H1 (cell line): Measurements from ENCODE around the gene ZNF689. TPM values are rescaled to one million over a fixed set of nuclear protein-coding genes. Genes with fewer than 3 reads are reported as not detected.

ENCODE experiments used
- CTCF ChIA-PET: fragments of 300-600 bp; sonication (Branson Sonifier 250); formaldehyde crosslinking; loops from one replicate; lab custom pipeline; 2021; ENCODE audit not compliant: partially characterized antibody; lab: Charles Lee
- POLR2A ChIA-PET: fragments of 300-600 bp; sonication (Branson Sonifier 250); formaldehyde crosslinking; loops from one replicate; lab custom pipeline; 2021; ENCODE audit warnings: inconsistent platforms; ENCODE audit not compliant: partially characterized antibody; lab: Charles Lee
- DNase-seq, 2 experiments: peaks; one replicate each; pipeline versions ENCODE4 v3.0.0 to v3.0.0-alpha.2; 2010 to 2022; ENCODE audit warnings: low spot score in 2 of 2, low read depth in 1 of 2, mixed read lengths in 1 of 2
- FAIRE-seq: peaks from 2 replicates; lab custom pipeline; 2011; peaks lifted over from hg19 to GRCh38; lab: Jason Lieb, UNC
- H2AFZ ChIP-seq: 2 replicates; pipeline ENCODE4 v1.8.1; 2012; ENCODE audit warnings: low read length, inconsistent platforms
- H2AK5ac ChIP-seq: 2 replicates; pipeline ENCODE4 v1.6.1; 2013; ENCODE audit warnings: low read depth, low read length
- H2BK120ac ChIP-seq: replicated peaks from 2 replicates; pipeline ENCODE3; 2013; ENCODE audit warnings: low read depth, low read length, inconsistent platforms
- H2BK12ac ChIP-seq: 2 replicates; pipeline ENCODE4 v1.6.1; 2013; ENCODE audit warnings: low read depth, low read length
- H2BK15ac ChIP-seq: 2 replicates; pipeline ENCODE4 v1.6.1; 2013; ENCODE audit warnings: low read length
- H2BK20ac ChIP-seq: 2 replicates; pipeline ENCODE4 v1.6.1; 2013; ENCODE audit warnings: low read length
- H2BK5ac ChIP-seq: 2 replicates; pipeline ENCODE4 v1.6.1; 2013; ENCODE audit warnings: low read depth, low read length
- H3K14ac ChIP-seq: 2 replicates; pipeline ENCODE4 v1.6.1; 2013; ENCODE audit warnings: inconsistent platforms; ENCODE audit not compliant: insufficient read length
- H3K18ac ChIP-seq: 2 replicates; pipeline ENCODE4 v1.6.1; 2013; ENCODE audit warnings: low read length; ENCODE audit errors: extremely low read depth
- H3K23ac ChIP-seq: 2 replicates; pipeline ENCODE4 v1.6.1; 2013; ENCODE audit warnings: inconsistent platforms; ENCODE audit not compliant: insufficient read length
- H3K23me2 ChIP-seq: 2 replicates; pipeline ENCODE4 v1.6.1; 2013; ENCODE audit warnings: low read depth, low read length
- H3K27ac ChIP-seq: 2 replicates; pipeline ENCODE4 v1.6.1; 2011; ENCODE audit warnings: low read depth, low read length, inconsistent platforms
- H3K27me3 ChIP-seq, 4 experiments: replicated peaks in 1 of 4; 1 replicate in 1 of 4; 2 replicates in 3 of 4; pipeline versions ENCODE4 v1.6.1 to v1.8.1; 2011 to 2013; ENCODE audit warnings: low read length in 3 of 4, mild to moderate bottlenecking in 3 of 4, inconsistent platforms in 2 of 4, mixed read lengths in 2 of 4, moderate library complexity in 1 of 4; ENCODE audit not compliant: control insufficient read depth in 3 of 4, insufficient read depth in 3 of 4; ENCODE audit errors: extremely low read depth in 1 of 4
- H3K36me3 ChIP-seq, 4 experiments: 2 replicates each; pipeline versions ENCODE4 v1.6.1 to v1.8.1; 2011 to 2013; ENCODE audit warnings: mild to moderate bottlenecking in 4 of 4, low read length in 3 of 4, moderate library complexity in 2 of 4, control low read depth in 1 of 4, inconsistent platforms in 1 of 4; ENCODE audit not compliant: insufficient read depth in 4 of 4, control insufficient read depth in 2 of 4
- H3K4ac ChIP-seq: replicated peaks from 2 replicates; pipeline ENCODE3; 2013; ENCODE audit warnings: low read length, low read depth, mixed read lengths, inconsistent platforms; ENCODE audit not compliant: insufficient read length
- H3K4me1 ChIP-seq, 4 experiments: replicated peaks in 1 of 4; 1 replicate in 1 of 4; 2 replicates in 3 of 4; pipeline versions ENCODE4 v1.6.1 to v1.8.1; 2011 to 2013; ENCODE audit warnings: low read length in 3 of 4, inconsistent platforms in 2 of 4, mixed read lengths in 1 of 4; ENCODE audit not compliant: insufficient read depth in 4 of 4, control insufficient read depth in 3 of 4
- H3K4me2 ChIP-seq, 2 experiments: 2 replicates each; pipeline versions ENCODE4 v1.6.1 to v1.8.1; 2011 to 2013; ENCODE audit warnings: low read depth in 2 of 2, low read length in 2 of 2, control low read depth in 1 of 2, inconsistent platforms in 1 of 2, mild to moderate bottlenecking in 1 of 2; ENCODE audit not compliant: insufficient read depth in 1 of 2
- H3K4me3 ChIP-seq, 4 experiments: fragments of 200-600, 300-600 bp in 1 of 4; sonication (generic), shearing (Covaris generic), sonication (Bioruptor Twin) in 1 of 4; 2 replicates each; pipeline versions ENCODE4 v1.5.1 to v1.8.1; 2011 to 2016; ENCODE audit warnings: low read length in 4 of 4, low read depth in 3 of 4, control low read depth in 2 of 4, inconsistent platforms in 2 of 4, mild to moderate bottlenecking in 2 of 4, mixed read lengths in 1 of 4, moderate library complexity in 1 of 4; ENCODE audit not compliant: insufficient read depth in 2 of 4; ENCODE audit errors: extremely low read depth in 1 of 4
- H3K56ac ChIP-seq: replicated peaks from 2 replicates; pipeline ENCODE3; 2013; ENCODE audit warnings: low read depth, mild to moderate bottlenecking, mixed read lengths, low read length, inconsistent platforms; ENCODE audit not compliant: insufficient read length
- H3K79me1 ChIP-seq: 2 replicates; pipeline ENCODE4 v1.6.1; 2013; ENCODE audit warnings: low read depth, low read length, control low read depth
- H3K79me2 ChIP-seq, 2 experiments: 2 replicates each; pipeline versions ENCODE4 v1.6.1 to v1.8.1; 2012 to 2013; ENCODE audit warnings: low read length in 2 of 2, mild to moderate bottlenecking in 2 of 2, inconsistent platforms in 1 of 2; ENCODE audit not compliant: insufficient read depth in 2 of 2, control insufficient read depth in 1 of 2
- H3K9ac ChIP-seq, 4 experiments: replicated peaks in 1 of 4; 1 replicate in 1 of 4; 2 replicates in 3 of 4; pipeline versions ENCODE4 v1.6.1 to v1.8.1; 2011 to 2013; ENCODE audit warnings: low read depth in 3 of 4, low read length in 3 of 4, control low read depth in 2 of 4, mild to moderate bottlenecking in 2 of 4, moderate library complexity in 2 of 4, inconsistent platforms in 1 of 4; ENCODE audit errors: extremely low read depth in 1 of 4
- H3K9me3 ChIP-seq, 2 experiments: 2 replicates each; pipeline versions ENCODE4 v1.6.1 to v1.8.1; 2012 to 2013; ENCODE audit warnings: mild to moderate bottlenecking in 2 of 2, moderate library complexity in 2 of 2, control low read depth in 1 of 2, inconsistent platforms in 1 of 2, low read depth in 1 of 2, low read length in 1 of 2, mixed read lengths in 1 of 2; ENCODE audit not compliant: insufficient read depth in 2 of 2
- H4K20me1 ChIP-seq, 2 experiments: replicated peaks in 1 of 2; 2 replicates each; pipeline versions ENCODE3 to v1.8.1; 2011 to 2013; ENCODE audit warnings: inconsistent platforms in 2 of 2, low read length in 2 of 2, mild to moderate bottlenecking in 1 of 2; ENCODE audit not compliant: insufficient read depth in 2 of 2, control insufficient read depth in 1 of 2
- H4K5ac ChIP-seq: 2 replicates; pipeline ENCODE4 v1.6.1; 2013; ENCODE audit warnings: low read length, low read depth, mixed read lengths, inconsistent platforms; ENCODE audit not compliant: insufficient read length
- H4K8ac ChIP-seq: 2 replicates; pipeline ENCODE4 v1.8.0; 2013; ENCODE audit warnings: mild to moderate bottlenecking, moderate library complexity, low read length, inconsistent platforms; ENCODE audit not compliant: insufficient read depth; ENCODE audit errors: extremely low read depth
- H4K91ac ChIP-seq: replicated peaks from 2 replicates; pipeline ENCODE3; 2013; ENCODE audit warnings: low read length, mixed read lengths, inconsistent platforms; ENCODE audit not compliant: insufficient read length
- BRCA1 ChIP-seq: IDR thresholded peaks from 2 replicates; pipeline ENCODE4 v1.6.1; 2012; ENCODE audit warnings: low read depth, low read length, improper control_type of control experiment
- CBX8 ChIP-seq: fragments of 300-800, 300-1000 bp; sonication (generic); IDR thresholded peaks from 2 replicates; pipeline ENCODE4 v1.7.1; 2016; ENCODE audit warnings: low read depth, low read length, borderline replicate concordance
- CEBPB ChIP-seq: IDR thresholded peaks from 2 replicates; pipeline ENCODE4 v1.6.1; 2012; ENCODE audit warnings: low read depth, low read length
- CHD1 ChIP-seq: IDR thresholded peaks from 2 replicates; pipeline ENCODE4 v1.6.1; 2012; ENCODE audit warnings: low read depth, low read length, improper control_type of control experiment
- GABPA ChIP-seq: IDR thresholded peaks from 2 replicates; pipeline ENCODE4 v1.6.1; 2011; ENCODE audit warnings: mild to moderate bottlenecking, low read length, moderate library complexity, borderline replicate concordance; ENCODE audit not compliant: insufficient read depth
- POLR2A ChIP-seq, 2 experiments: IDR thresholded peaks; 1 replicate in 1 of 2; 2 replicates in 1 of 2; pipeline ENCODE4 v1.6.1; 2011; ENCODE audit warnings: low read depth in 2 of 2, low read length in 2 of 2, mild to moderate bottlenecking in 2 of 2; ENCODE audit errors: control extremely low read depth in 1 of 2
- RFX5 ChIP-seq: IDR thresholded peaks from 2 replicates; pipeline ENCODE4 v1.6.1; 2011; ENCODE audit warnings: low read depth, low read length, improper control_type of control experiment, borderline replicate concordance
- RNF2 ChIP-seq: fragments of 200-900, 300-1000 bp; sonication (generic); IDR thresholded peaks from 2 replicates; pipeline ENCODE4 v1.7.1; 2016; ENCODE audit warnings: borderline replicate concordance, low read depth, mild to moderate bottlenecking, antibody characterized with exemption, low read length; ENCODE audit not compliant: poor library complexity, severe bottlenecking; ENCODE audit errors: missing control alignments
- SP1 ChIP-seq: IDR thresholded peaks from 2 replicates; pipeline ENCODE4 v1.6.1; 2011; ENCODE audit warnings: low read depth, low read length
- SP4 ChIP-seq: IDR thresholded peaks from 2 replicates; pipeline ENCODE4 v1.6.1; 2012; ENCODE audit warnings: low read length, inconsistent platforms
- WGBS, 2 experiments: shearing (Covaris generic) in 1 of 2; methylation state at CpG; one replicate each; pipeline versions ENCODE4 v1.1.6 to v1.1.7; 2013 to 2015; ENCODE audit warnings: low lambda C conversion rate in 2 of 2, mixed read lengths in 2 of 2, inconsistent platforms in 1 of 2, low coverage in 1 of 2, missing lambda C conversion rate in 1 of 2; ENCODE audit not compliant: insufficient replicate concordance in 2 of 2, insufficient coverage in 1 of 2, insufficient read length in 1 of 2; ENCODE audit errors: extremely low coverage in 1 of 2, missing lambda C conversion rate in 1 of 2; 5-methylcytosine and 5-hydroxymethylcytosine counted together
- polyA plus RNA-seq, 7 experiments: library from polyadenylated mRNA; depleted of rRNA in 3 of 7; stranded (reverse) in 5 of 7; unstranded in 2 of 7; fragments of >200 nt in 5 of 7; fragments of 200-250 nt in 2 of 7; gene quantifications; 1 replicate in 5 of 7; 2 replicates in 1 of 7; 4 replicates in 1 of 7; pipeline versions ENCODE4 v1.2.1 to v1.2.3, GENCODE V29; 2011 to 2013; ENCODE audit warnings: missing spikeins in 2 of 7, mixed read lengths in 2 of 7
- total RNA-seq: library from RNA; stranded (reverse); fragmentation: NEBNext Ultra II Directional; extraction: Animal tissue kit (Norgen Biotek cat#: 25700); gene quantifications from 2 replicates; pipeline ENCODE4 v1.2.1, GENCODE V29; 2021

Gene ZNF689
- total and polyA plus RNA-seq, 2 of the 8 experiments (the other 6 are each of a cell fraction or from before 2014, with no cell fraction given): 14.3 to 15.3 TPM

DNA sequence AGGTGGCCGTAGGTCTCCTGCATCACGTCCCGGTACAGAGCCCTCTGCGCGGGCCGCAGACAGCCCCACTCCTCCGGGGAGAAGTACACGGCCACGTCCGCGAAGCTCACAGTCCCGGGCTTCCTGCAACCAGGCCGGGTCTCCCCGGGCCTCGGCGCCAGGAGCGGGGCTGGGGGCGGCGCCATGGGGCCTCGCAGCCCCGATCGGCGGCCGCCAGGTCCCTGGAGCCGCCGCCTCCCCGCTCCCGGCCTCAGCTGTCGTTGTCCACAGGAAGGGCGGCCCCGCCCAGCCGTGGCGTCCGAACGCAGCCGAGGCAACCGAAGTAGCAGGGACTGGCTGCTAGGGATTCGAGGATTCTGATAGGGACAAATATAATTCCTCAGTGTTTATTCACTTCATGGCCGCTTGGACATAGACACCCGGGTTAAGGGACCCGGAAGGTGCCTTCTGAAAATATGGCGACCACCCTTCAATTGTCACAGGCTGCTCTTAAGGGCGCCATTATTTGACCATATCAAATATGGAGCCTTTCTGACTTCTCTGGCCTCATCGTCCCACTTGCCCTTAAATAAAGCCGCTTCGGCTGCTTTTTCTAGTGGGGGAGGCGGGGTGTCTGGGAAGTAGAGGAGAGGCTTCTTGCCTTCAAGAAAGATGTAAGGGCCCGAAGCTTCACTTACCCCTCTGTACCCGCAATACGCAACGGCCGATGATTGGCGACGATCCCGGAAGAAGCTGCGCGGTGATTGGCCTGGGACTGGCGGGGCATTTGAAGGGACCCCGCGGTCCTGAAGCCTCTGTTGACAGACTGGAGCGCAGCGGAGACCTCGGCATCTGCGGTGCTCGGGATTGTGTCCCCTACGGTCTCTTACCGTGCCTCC, 38.5 kb downstream of the ZNF689 start, which contains the start of gene ZNF688:
ZNF688 (minus strand) TSS at position 270 of the 878 bp plus-strand sequence; CDS start at position 185, 85 bp downstream.
- no peak within 1 kb of the TSS for H2BK12ac ChIP-seq
- DNase-seq (peak; percentile 90 to 91), FAIRE-seq (no peak)
- no peak within 1 kb of the TSS for H2BK20ac ChIP-seq
- H4K5ac ChIP-seq: peak within 1 kb of the TSS; percentile 99
- POLR2A ChIA-PET: interaction anchor here (0.5 to 3.4 kb wide), 35 partner anchors 8 to 224 kb away, joined by 3 to 45 read pairs (median 5); partner anchors contain the start of genes DCTPP1, ZNF689, ZNF747 and ZNF764
- peak within 1 kb of the TSS; percentile 82 for H2AFZ ChIP-seq
- peaks cover 0 to 2% of the 10 kb centered on the region in 2 experiments for H4K20me1 ChIP-seq
- no peaks in the 10 kb centered on the region for H3K79me1 ChIP-seq
- H3K27me3 ChIP-seq: no peaks in the 10 kb centered on the region
- H3K4me1 ChIP-seq: peaks cover 0 to 9% (median 2%) of the 10 kb centered on the region in 4 experiments; a peak in 5 of 7 replicates
- H4K8ac ChIP-seq: peak within 1 kb of the TSS; percentile 90
- no peaks in the 10 kb centered on the region for H3K79me2 ChIP-seq
- H3K36me3 ChIP-seq: no peaks in the 10 kb centered on the region
- WGBS, 2 experiments: 2% methylated on average over 60 of the region's 67 CpGs; no CpG with 5 or more reads in 1 of the 2 experiments
- H2AK5ac ChIP-seq: no peak within 1 kb of the TSS
- peak within 1 kb of the TSS; percentile 74 to 99 for H3K4me2 ChIP-seq
- peak within 1 kb of the TSS; percentile 83; the same call in 1 of the 2 replicates for H2BK5ac ChIP-seq
- H3K56ac ChIP-seq: peak within 1 kb of the TSS; percentile 92
- peak within 1 kb of the TSS; percentile 96 for H3K4ac ChIP-seq
- H3K18ac ChIP-seq: peak within 1 kb of the TSS; percentile 86; the same call in 1 of the 2 replicates
- H3K9me3 ChIP-seq: no peaks in the 10 kb centered on the region
- CTCF ChIA-PET: interaction anchor here (0.8 to 1.6 kb wide), 10 partner anchors 13 to 153 kb away, joined by 3 to 8 read pairs (median 4); partner anchors contain the start of genes ZNF747 and ZNF785
- H2BK120ac ChIP-seq: no peak within 1 kb of the TSS
- H3K4me3 ChIP-seq: peak within 1 kb of the TSS; percentile 78 to 89 (median 82)
- peak within 1 kb of the TSS; percentile 95 for H4K91ac ChIP-seq
- H3K14ac ChIP-seq: no peak within 1 kb of the TSS
- H2BK15ac ChIP-seq: peak within 1 kb of the TSS; percentile 46; the same call in 1 of the 2 replicates
- H3K23me2 ChIP-seq: peaks cover 14% of the 10 kb centered on the region; the same call in 1 of the 2 replicates
- H3K9ac ChIP-seq: peak within 1 kb of the TSS; percentile 62 to 78 (median 68); a peak in 6 of 7 replicates
- peak within 1 kb of the TSS; percentile 64; the same call in 1 of the 2 replicates for H3K27ac ChIP-seq
- H3K23ac ChIP-seq: no peak within 1 kb of the TSS
- TF ChIP-seq POLR2A (IDR thresholded peaks at IDR 0.05; ENCODE audit: control extremely low read depth in 1 of 2, low read depth in 2 of 2, low read length in 2 of 2) (peak; percentile 39 to 42), CBX8 (no peak), SP4 (no peak), CEBPB (no peak), RNF2 (no peak), RFX5 (no peak), CHD1 (no peak), BRCA1 (no peak), GABPA (0 out of 2 replicates have a peak, but pooled peaks have one; percentile 36), SP1 (peak; percentile 90)
